SH-SY5Y (cell line): ENCODE measurements around the gene ZNF488.

Experiments
- GATA2 ChIP-seq: IDR thresholded peaks from 2 replicates; pipeline ENCODE4 v1.6.1; 2011; ENCODE audit warnings: mild to moderate bottlenecking, low read depth, low read length
- GATA3 ChIP-seq: IDR thresholded peaks from 2 replicates; pipeline ENCODE4 v1.6.1; 2011; ENCODE audit warnings: low read depth, mild to moderate bottlenecking, low read length, moderate library complexity

GRCh38 chr10:47400786-47401185 lies 16.7 kb upstream of the ZNF488 start:
- no peak for TF ChIP-seq GATA2
- TF ChIP-seq GATA3 = no peak
